ENCODE results near the gene UPF2.
A peak's percentile ranks its signal among the peaks of the same experiment; 100 is the strongest.
"Not testable (repeated sequence)": the region's sequence is repeated elsewhere in the genome, so short reads cannot be mapped to it uniquely, and the experiment has no call there.

UPF2 gene

DNA sequence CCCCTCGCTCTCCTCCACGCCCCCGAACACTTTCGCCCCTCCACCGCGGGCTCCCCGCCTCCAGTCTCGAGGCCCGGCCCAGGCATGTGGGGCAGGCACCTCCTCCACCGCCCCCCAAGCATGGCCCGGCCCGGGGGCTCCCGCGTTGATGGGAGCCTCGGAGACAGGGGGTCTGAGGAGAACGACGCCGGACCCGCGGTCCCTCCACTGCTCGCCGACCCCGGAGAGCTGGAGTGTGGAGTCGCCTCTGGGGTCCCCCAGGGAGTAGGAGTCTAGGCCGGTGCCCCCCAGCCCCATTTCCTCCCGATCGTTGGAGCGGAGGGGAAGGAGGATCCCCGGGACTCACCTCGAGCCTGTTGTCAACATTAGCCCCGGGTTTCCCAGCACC, 206 bp downstream of the UPF2 start:
- peak; percentile 3 to 28 for DNase-seq (ENCODE audit: low read depth in 2 of 2)

- no peak for DNase-seq (ENCODE audit: low read depth in 2 of 2)
Observed at GRCh38 chr10:12041766-12042408, 722 bp downstream of the UPF2 start.

GRCh38 chr10:12036073-12036655, 6.4 kb downstream of the UPF2 start:
- no peak for DNase-seq (ENCODE audit: low read depth in 2 of 2)

DNA sequence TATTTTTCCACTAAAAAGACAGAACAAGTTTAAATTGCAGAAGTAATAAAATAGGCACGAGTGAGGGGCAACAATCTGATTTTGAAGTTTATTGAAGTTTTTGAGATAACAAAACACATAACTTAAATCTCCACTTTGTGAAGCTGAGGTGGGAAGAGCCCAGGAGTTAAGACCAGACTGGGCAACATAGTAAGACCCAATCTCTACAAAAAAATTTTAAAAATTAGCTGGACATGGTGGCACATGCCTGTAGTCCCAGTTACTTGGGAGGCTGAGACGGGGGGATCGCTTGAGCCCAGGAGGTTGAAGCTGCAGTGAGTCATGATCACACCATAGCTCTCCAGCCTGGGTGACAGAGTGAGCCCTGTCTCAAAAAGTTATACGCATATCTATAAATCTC, 11.2 kb downstream of the UPF2 start:
- no peak for DNase-seq (ENCODE audit: low read depth in 2 of 2)

- DNase-seq (ENCODE audit: low read depth in 2 of 2), result no peak
Observed at GRCh38 chr10:12027539-12027938, 15.1 kb downstream of the UPF2 start.

- no peak for DNase-seq (ENCODE audit: low read depth in 2 of 2)
Observed at GRCh38 chr10:12025591-12025990, 17.0 kb downstream of the UPF2 start.

GRCh38 chr10:12022580-12023257, 19.9 kb downstream of the UPF2 start:
- DNase-seq (ENCODE audit: low read depth in 2 of 2), result no peak

- no peak for DNase-seq (ENCODE audit: low read depth in 2 of 2)
Observed at GRCh38 chr10:12020574-12020973, 22.0 kb downstream of the UPF2 start.

DNA sequence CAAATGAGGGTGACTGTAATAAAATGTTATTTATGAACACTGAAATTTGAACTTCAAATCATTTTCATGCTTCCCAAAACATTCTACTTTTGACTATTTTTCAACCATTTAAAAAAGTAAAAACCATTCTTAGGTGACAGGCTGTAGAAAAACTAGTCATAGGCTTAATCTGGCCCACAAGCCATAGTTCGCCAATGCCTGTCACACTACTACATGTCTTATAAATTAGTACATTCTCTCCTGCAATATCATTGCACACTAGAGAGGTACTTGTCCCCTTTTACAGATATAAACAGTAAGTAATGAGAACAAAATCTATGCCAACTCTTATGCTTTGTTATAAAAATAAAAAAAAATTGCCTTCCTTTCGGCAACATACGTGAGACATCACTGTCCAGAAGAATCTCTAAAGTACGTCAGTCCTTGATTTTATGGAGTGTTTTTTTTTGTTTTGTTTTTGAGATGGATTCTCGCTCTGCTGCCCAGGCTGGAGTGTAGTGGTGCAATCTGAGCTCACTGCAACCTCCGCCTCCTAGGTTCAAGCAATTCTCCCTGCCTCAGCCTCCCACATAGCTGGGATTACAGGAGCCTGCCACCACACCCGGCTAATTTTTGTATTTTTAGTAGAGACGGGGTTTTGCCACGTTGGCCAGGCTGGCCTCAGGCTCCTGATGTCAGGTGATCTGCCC, 23.2 kb downstream of the UPF2 start:
- no peak for DNase-seq (ENCODE audit: low read depth in 2 of 2)

DNA sequence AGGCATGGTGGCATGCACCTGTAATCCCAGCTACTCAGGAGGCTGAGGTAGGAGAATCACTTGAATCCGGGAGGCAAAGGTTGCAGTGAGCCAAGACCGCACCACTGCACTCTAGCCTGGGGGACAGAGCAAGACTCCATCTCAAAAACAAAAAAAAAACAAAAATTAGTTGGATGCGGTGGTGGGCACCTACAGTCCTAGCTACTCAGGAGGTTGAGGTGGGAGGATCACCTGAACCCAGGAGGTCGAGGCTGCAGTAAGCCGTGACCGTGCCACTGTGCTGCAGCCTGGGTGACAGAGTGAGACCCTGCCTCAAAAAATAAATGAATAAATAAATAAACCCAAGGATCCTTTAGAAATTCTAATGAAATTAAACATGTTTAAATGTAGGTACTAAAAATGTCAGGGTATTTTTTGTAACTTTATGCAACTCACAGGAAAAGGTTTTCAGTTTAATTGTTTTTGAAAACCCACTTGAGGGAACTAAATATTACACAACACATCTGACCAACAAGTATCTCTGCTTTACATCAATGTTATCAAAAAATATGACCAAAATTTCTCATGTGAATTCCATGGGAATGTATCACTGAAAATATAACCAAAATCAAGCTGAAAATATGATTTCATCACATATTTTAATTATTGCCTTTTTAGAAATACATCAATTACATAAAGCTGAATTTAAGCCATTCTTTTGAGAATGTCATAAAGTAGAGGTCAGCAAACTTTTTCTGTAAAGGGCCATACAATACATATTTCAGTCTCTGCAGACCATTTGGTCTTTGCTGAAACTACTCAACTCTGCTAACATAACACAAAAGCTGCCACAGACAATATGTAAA, 23.9 kb downstream of the UPF2 start:
- no peak for DNase-seq (ENCODE audit: low read depth in 2 of 2)

- DNase-seq (ENCODE audit: low read depth in 2 of 2), result no peak
Observed at GRCh38 chr10:12013926-12014325, 28.7 kb downstream of the UPF2 start.

DNA sequence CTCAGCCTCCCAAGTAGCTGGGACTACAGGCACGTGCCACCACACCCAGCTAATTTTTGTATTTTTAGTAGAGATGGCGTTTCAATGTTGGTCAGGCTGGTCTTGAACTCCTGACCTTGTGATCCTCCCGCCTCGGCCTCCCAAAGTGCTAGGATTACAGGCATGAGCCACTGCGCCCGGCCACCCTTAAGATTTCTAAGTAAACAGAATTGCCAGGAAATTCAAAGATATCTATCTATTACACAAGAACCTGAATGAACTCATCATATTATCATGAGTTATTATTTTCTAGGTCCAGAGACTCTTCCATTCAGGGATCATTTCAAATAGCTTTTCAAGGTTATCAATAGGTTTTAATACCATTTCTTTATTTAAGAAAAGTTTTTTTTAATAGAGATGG, 29.2 kb downstream of the UPF2 start:
- DNase-seq (ENCODE audit: low read depth in 2 of 2), result not testable (repeated sequence)

DNA sequence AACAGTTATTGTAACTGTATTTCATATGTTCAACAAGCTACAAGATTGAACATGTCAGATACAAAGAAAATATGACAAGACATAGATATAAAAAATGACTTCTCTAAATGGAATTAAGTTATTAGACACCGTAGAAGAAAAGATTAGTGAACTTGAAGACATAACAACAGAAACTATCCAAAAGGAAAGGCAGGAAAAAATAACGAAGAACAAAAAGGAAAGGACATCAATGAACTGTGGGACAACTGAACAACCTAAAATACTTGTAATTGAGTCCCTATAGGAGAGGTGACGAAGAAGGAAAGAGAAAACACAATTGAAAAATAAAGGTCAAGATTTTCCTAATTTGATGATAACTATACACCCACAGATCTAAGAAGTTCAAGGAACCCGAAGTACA, 32.3 kb downstream of the UPF2 start:
- no peak for DNase-seq (ENCODE audit: low read depth in 2 of 2)

DNA sequence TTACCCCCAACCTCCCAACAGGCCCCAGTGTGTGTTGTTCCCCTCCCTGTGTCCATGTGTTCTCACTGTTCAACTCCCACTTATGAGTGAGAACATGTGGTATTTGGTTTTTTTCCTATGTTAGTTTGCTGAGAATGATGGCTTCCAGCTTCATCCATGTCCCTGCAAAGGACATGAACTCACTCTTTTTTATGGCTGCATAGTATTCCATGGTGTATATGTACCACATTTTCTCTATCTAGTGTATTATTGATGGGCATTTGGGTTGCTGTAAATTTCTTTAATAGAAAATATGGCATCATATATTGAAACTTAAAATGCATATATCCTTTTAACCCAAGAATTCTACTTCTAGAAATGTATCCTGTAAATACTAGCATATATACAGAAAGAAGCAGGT, 33.8 kb downstream of the UPF2 start:
- DNase-seq (ENCODE audit: low read depth in 2 of 2), result not testable (repeated sequence)

GRCh38 chr10:12006671-12007070, 35.9 kb downstream of the UPF2 start:
- no peak for DNase-seq (ENCODE audit: low read depth in 2 of 2)

DNA sequence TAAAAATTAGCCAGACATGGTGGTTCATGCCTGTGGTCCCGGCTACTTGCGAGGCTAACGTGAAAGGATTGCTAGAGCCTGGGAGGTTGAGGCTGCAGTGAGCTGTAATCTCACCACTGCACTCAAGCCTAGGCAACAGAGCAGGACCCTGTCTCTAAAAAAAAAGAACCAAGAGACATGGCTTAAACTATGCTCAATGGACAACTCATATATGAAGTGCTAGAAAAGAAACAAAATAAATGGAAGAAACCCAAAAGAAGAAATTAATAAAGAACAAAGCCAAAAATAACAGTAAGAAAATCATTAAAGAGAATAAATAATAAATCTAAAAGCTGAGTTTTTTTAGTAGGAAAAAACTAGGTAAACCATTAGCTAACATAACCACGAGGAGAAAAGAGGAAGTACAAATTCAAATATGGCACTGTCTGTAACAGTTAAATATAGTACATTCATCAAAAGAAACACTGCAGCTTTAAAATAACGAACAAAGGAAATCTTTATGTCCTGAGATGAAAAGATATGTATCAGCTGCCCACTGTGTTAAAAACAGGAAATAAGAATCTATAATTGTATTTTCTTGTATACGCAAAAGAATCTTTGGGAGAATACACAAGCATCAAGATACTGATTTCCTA, 48.7 kb downstream of the UPF2 start:
- no peak for DNase-seq (ENCODE audit: low read depth in 2 of 2)

- DNase-seq (ENCODE audit: low read depth in 2 of 2), result no peak
Observed at GRCh38 chr10:11988924-11989323, 53.7 kb downstream of the UPF2 start.

GRCh38 chr10:11986593-11987216, 55.9 kb downstream of the UPF2 start:
- peak; percentile 36 to 51 for DNase-seq (ENCODE audit: low read depth in 2 of 2)

GRCh38 chr10:11982253-11982652, 60.4 kb downstream of the UPF2 start:
- DNase-seq (ENCODE audit: low read depth in 2 of 2), result no peak

- DNase-seq (ENCODE audit: low read depth in 2 of 2), result no peak
Observed at GRCh38 chr10:11975795-11976194, 66.8 kb downstream of the UPF2 start.

- DNase-seq (ENCODE audit: low read depth in 2 of 2), result not testable (repeated sequence)
Observed at GRCh38 chr10:11972523-11972922, 70.1 kb downstream of the UPF2 start.

Measured in stimulated activated CD4-positive, alpha-beta T cell treated with anti-CD3 and anti-CD28 coated beads, Interleukin-1b, Interleukin-23, amount 100 ng/mL, for 1 hour (primary cell).